K562 (cell line): ENCODE results near the gene PTPN1. TPM values are rescaled to one million over a fixed set of nuclear protein-coding genes. Genes with fewer than 3 reads are reported as not detected.
A peak's percentile ranks its signal among the peaks of the same experiment; 100 is the strongest.

Experiments
- BACH1 ChIP-seq: fragments of 200-800 bp; sonication (Bioruptor generic); IDR thresholded peaks from 2 replicates; pipeline ENCODE4 v1.6.1; 2016; ENCODE audit warnings: missing genetic modification characterization, missing compliant biosample characterization
- CBFB ChIP-seq: sonication (generic); formaldehyde crosslinking; IDR thresholded peaks from 2 replicates; pipeline ENCODE4 v1.4.0; 2020; ENCODE audit warnings: mild to moderate bottlenecking, missing genetic modification reagents
- COPS2 ChIP-seq: fragments of 450-650 bp; conservative IDR thresholded peaks from 2 replicates; pipeline ENCODE4 v1.6.1; 2016; ENCODE audit warnings: mild to moderate bottlenecking, moderate library complexity
- CTCF ChIP-seq, 3 experiments: IDR thresholded peaks in 2 of 3; conservative IDR thresholded peaks in 1 of 3; 2 replicates each; pipeline ENCODE4 v1.5.1; 2011 to 2012; ENCODE audit warnings: low read length in 3 of 3, mild to moderate bottlenecking in 3 of 3, control low read depth in 2 of 3, improper control_type of control experiment in 1 of 3, inconsistent platforms in 1 of 3, low read depth in 1 of 3, mixed read lengths in 1 of 3, moderate library complexity in 1 of 3; ENCODE audit not compliant: insufficient read depth in 2 of 3
- CXXC5 ChIP-seq: fragments of 250-450 bp; sonication (Bioruptor Pico); IDR thresholded peaks from 2 replicates; pipeline ENCODE4 v1.8.0; 2022; ENCODE audit warnings: inconsistent platforms, mild to moderate bottlenecking, moderate library complexity
- DPF2 ChIP-seq: fragments of 450-650 bp; IDR thresholded peaks from 2 replicates; pipeline ENCODE4 v1.6.1; 2016
- GABPA ChIP-seq: fragments of 200-800 bp; sonication (Bioruptor generic); conservative IDR thresholded peaks from 2 replicates; pipeline ENCODE4 v1.6.1; 2016; ENCODE audit warnings: low read depth, missing genetic modification characterization, missing compliant biosample characterization
- KAT7 ChIP-seq: sonication (generic); formaldehyde crosslinking; IDR thresholded peaks from 2 replicates; pipeline ENCODE4 v1.8.0; 2022; ENCODE audit warnings: missing genetic modification reagents, mild to moderate bottlenecking, borderline replicate concordance
- LCOR ChIP-seq: sonication (generic); formaldehyde crosslinking; IDR thresholded peaks from 2 replicates; pipeline ENCODE4 v1.8.0; 2022; ENCODE audit warnings: mild to moderate bottlenecking, missing genetic modification reagents
- MAFF ChIP-seq: IDR thresholded peaks from 2 replicates; pipeline ENCODE4 v1.6.1; 2012; ENCODE audit warnings: low read length, improper control_type of control experiment
- MAFK ChIP-seq: IDR thresholded peaks from 2 replicates; pipeline ENCODE4 v1.6.1; 2011; ENCODE audit warnings: low read length, improper control_type of control experiment
- NUFIP1 ChIP-seq: fragments of 450-650 bp; IDR thresholded peaks from 2 replicates; pipeline ENCODE4 v1.6.1; 2018; ENCODE audit not compliant: partially characterized antibody
- PHB2 ChIP-seq: fragments of 450-650 bp; IDR thresholded peaks from 2 replicates; pipeline ENCODE4 v1.6.1; 2017; ENCODE audit warnings: low read depth
- RAD51 ChIP-seq: fragments of 450-650 bp; IDR thresholded peaks from 2 replicates; pipeline ENCODE4 v1.7.1; 2016; ENCODE audit warnings: low read depth, mild to moderate bottlenecking, borderline replicate concordance
- SIN3B ChIP-seq: fragments of 450-650 bp; IDR thresholded peaks from 2 replicates; pipeline ENCODE4 v1.6.1; 2017; ENCODE audit warnings: low read depth, mild to moderate bottlenecking, moderate library complexity
- SMAD2 ChIP-seq: fragments of 150-350 bp; IDR thresholded peaks from 2 replicates; pipeline ENCODE4 v1.6.1; 2014; ENCODE audit warnings: low read depth, mild to moderate bottlenecking, low read length
- SOX6 ChIP-seq: fragments of 450-650 bp; IDR thresholded peaks from 2 replicates; pipeline ENCODE4 v1.6.1; 2014; ENCODE audit warnings: mild to moderate bottlenecking
- SUPT5H ChIP-seq: fragments of 450-650 bp; IDR thresholded peaks from 2 replicates; pipeline ENCODE4 v1.6.1; 2016
- TARDBP ChIP-seq: fragments of 450-650 bp; IDR thresholded peaks from 2 replicates; pipeline ENCODE4 v1.6.1; 2016
- TBP ChIP-seq: optimal IDR thresholded peaks from 2 replicates; pipeline ENCODE3; 2011; ENCODE audit warnings: low read depth, low read length, improper control_type of control experiment
- ZFP1 ChIP-seq: fragments of 450-650 bp; formaldehyde crosslinking; IDR thresholded peaks from 2 replicates; pipeline ENCODE4 v1.4.0; 2020; ENCODE audit warnings: mild to moderate bottlenecking, mixed read lengths
- ZNF134 ChIP-seq: fragments of 250-450 bp; sonication (Bioruptor Pico); conservative IDR thresholded peaks from 2 replicates; pipeline ENCODE4 v1.4.0; 2020
- ZNF239 ChIP-seq: fragments of 250-450 bp; sonication (Bioruptor Pico); IDR thresholded peaks from 2 replicates; pipeline ENCODE4 v1.4.0; 2020; ENCODE audit warnings: mild to moderate bottlenecking
- ZNF583 ChIP-seq: fragments of 250-450 bp; sonication (Bioruptor Pico); IDR thresholded peaks from 2 replicates; pipeline ENCODE4 v1.4.0; 2020
- ZNF699 ChIP-seq: fragments of 250-450 bp; sonication (Bioruptor Pico); IDR thresholded peaks from 2 replicates; pipeline ENCODE4 v1.8.0; 2021; ENCODE audit warnings: mild to moderate bottlenecking, moderate library complexity; ENCODE audit not compliant: insufficient replicate concordance
- ZNF79 ChIP-seq: fragments of 250-450 bp; sonication (Bioruptor Pico); IDR thresholded peaks from 2 replicates; pipeline ENCODE4 v1.4.0; 2020; ENCODE audit warnings: low read depth, mild to moderate bottlenecking, moderate library complexity
- polyA plus RNA-seq, 8 experiments: library from polyadenylated mRNA; depleted of rRNA in 4 of 8; stranded (reverse) in 5 of 8; unstranded in 3 of 8; fragments of >200 nt; fragmentation: Nextera tagmentation in 2 of 8; fragmentation: Illumina TruSeq in 1 of 8; extraction: Ambion mirVana in 2 of 8; extraction: Trizol in 1 of 8; gene quantifications; 2 replicates each; pipeline versions ENCODE4 v1.2.1 to v1.2.3, GENCODE V29; 2011 to 2014; ENCODE audit warnings: inconsistent platforms in 1 of 8, missing spikeins in 1 of 8
- total RNA-seq, 7 experiments: library from RNA; depleted of rRNA in 6 of 7; stranded (reverse); fragments of >200 nt in 6 of 7; fragmentation: Illumina TruSeq in 2 of 7; extraction: Trizol in 2 of 7; gene quantifications; 2 replicates each; pipeline versions ENCODE4 v1.2.1 to v1.2.3, GENCODE V29; 2011 to 2021; ENCODE audit warnings: low replicate concordance in 1 of 7
- TF ChIP-seq, protein P1 (sequence below): fragments of 450-650 bp; formaldehyde crosslinking; IDR thresholded peaks from 2 replicates; pipeline ENCODE4 v1.4.0; 2022; ENCODE audit warnings: mild to moderate bottlenecking, moderate library complexity
- TF ChIP-seq, protein P2 (sequence below): fragments of 250-450 bp; sonication (Bioruptor Pico); IDR thresholded peaks from 2 replicates; pipeline ENCODE4 v1.4.0; 2020; ENCODE audit warnings: mild to moderate bottlenecking, moderate library complexity

The PTPN1 gene
- total and polyA plus RNA-seq, 9 of the 15 experiments (the other 6 are each of a cell fraction or from before 2014, with no cell fraction given): 11.0 to 85.3 (median 54.0) TPM

- no peak for TF ChIP-seq TBP
- TF ChIP-seq SOX6: peak; percentile 48; the same call in 1 of the 2 replicates
- no peak for TF ChIP-seq CBFB (CRISPR knock-in tag)
- no peak for TF ChIP-seq COPS2
- no peak for TF ChIP-seq ZNF239 (CRISPR knock-in tag)
- TF ChIP-seq CXXC5 (CRISPR knock-in tag): no peak
- TF ChIP-seq DPF2: no peak; the same call in 1 of the 2 replicates
- TF ChIP-seq TARDBP: no peak
- peak; percentile 79 to 88 (median 83) for TF ChIP-seq CTCF (IDR thresholded peaks at IDR 0.05 in 2 of 3, conservative IDR thresholded peaks at IDR 0.05 in 1 of 3; ENCODE audit: insufficient read depth in 2 of 3, low read depth in 1 of 3, low read length in 3 of 3)
- peak; percentile 87 for TF ChIP-seq MAFF
- no peak for TF ChIP-seq ZFP1 (CRISPR knock-in tag)
- no peak for TF ChIP-seq ZNF134 (CRISPR knock-in tag)
- no peak for TF ChIP-seq NUFIP1
- no peak for TF ChIP-seq ZNF699
- TF ChIP-seq, protein P1, sequence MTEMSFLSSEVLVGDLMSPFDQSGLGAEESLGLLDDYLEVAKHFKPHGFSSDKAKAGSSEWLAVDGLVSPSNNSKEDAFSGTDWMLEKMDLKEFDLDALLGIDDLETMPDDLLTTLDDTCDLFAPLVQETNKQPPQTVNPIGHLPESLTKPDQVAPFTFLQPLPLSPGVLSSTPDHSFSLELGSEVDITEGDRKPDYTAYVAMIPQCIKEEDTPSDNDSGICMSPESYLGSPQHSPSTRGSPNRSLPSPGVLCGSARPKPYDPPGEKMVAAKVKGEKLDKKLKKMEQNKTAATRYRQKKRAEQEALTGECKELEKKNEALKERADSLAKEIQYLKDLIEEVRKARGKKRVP (CRISPR knock-in tag): no peak
- no peak for TF ChIP-seq PHB2
- no peak for TF ChIP-seq LCOR (CRISPR knock-in tag)
- TF ChIP-seq RAD51: no peak
- no peak for TF ChIP-seq GABPA
- TF ChIP-seq SUPT5H: no peak
- TF ChIP-seq, protein P2, sequence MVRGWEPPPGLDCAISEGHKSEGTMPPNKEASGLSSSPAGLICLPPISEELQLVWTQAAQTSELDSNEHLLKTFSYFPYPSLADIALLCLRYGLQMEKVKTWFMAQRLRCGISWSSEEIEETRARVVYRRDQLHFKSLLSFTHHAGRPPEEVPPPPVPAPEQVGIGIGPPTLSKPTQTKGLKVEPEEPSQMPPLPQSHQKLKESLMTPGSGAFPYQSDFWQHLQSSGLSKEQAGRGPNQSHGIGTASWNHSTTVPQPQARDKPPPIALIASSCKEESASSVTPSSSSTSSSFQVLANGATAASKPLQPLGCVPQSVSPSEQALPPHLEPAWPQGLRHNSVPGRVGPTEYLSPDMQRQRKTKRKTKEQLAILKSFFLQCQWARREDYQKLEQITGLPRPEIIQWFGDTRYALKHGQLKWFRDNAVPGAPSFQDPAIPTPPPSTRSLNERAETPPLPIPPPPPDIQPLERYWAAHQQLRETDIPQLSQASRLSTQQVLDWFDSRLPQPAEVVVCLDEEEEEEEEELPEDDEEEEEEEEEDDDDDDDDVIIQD (CRISPR knock-in tag): no peak
- no peak for TF ChIP-seq SIN3B
- peak; percentile 81 for TF ChIP-seq MAFK
- TF ChIP-seq ZNF583 (CRISPR knock-in tag): no peak
- TF ChIP-seq SMAD2: no peak
- TF ChIP-seq BACH1: no peak
- TF ChIP-seq KAT7 (CRISPR knock-in tag): no peak
- TF ChIP-seq ZNF79: no peak
Observed at GRCh38 chr20:50569864-50570836, 60.0 kb downstream of the PTPN1 start (continued).
